Type B pancreatic cell (in vitro differentiated cells): ENCODE results near the gene MS4A6A. TPM values are rescaled to one million over a fixed set of nuclear protein-coding genes. Genes with fewer than 3 reads are reported as not detected.

Experiments
- DNase-seq: peaks from one replicate; pipeline ENCODE4 v3.0.0; 2021; ENCODE audit warnings: mixed read lengths; ENCODE audit not compliant: unreplicated experiment; ENCODE audit errors: extremely low spot score
- H3K27ac Mint-ChIP-seq: 2 replicates; pipeline ENCODE4 v1.8.0; 2021; ENCODE audit warnings: mild to moderate bottlenecking, mixed read lengths
- H3K27me3 Mint-ChIP-seq: 2 replicates; pipeline ENCODE4 v1.8.0; 2021; ENCODE audit warnings: mixed read lengths
- H3K36me3 Mint-ChIP-seq: 2 replicates; pipeline ENCODE4 v1.8.0; 2021; ENCODE audit warnings: mixed read lengths
- H3K4me1 Mint-ChIP-seq: one replicate; pipeline ENCODE4 v1.8.0; 2021; ENCODE audit warnings: mixed read lengths; ENCODE audit not compliant: unreplicated experiment
- H3K4me3 Mint-ChIP-seq: 2 replicates; pipeline ENCODE4 v1.8.0; 2021; ENCODE audit warnings: mild to moderate bottlenecking, mixed read lengths
- H3K9me3 Mint-ChIP-seq: 2 replicates; pipeline ENCODE4 v1.8.0; 2021; ENCODE audit warnings: mixed read lengths
- total RNA-seq: library from RNA; stranded (reverse); gene quantifications from 2 replicates; pipeline ENCODE4 v1.2.1, GENCODE V29; 2021; ENCODE audit warnings: low replicate concordance
- TF ChIP-seq, protein P1 (sequence below): fragments of 200-600 bp; sonication (generic); conservative IDR thresholded peaks from 2 replicates; pipeline ENCODE4 v1.5.0; 2021; ENCODE audit warnings: antibody characterized with exemption, mild to moderate bottlenecking

Gene MS4A6A
- total RNA-seq, 1 donor from 2014 or later: 4.2 TPM

DNA sequence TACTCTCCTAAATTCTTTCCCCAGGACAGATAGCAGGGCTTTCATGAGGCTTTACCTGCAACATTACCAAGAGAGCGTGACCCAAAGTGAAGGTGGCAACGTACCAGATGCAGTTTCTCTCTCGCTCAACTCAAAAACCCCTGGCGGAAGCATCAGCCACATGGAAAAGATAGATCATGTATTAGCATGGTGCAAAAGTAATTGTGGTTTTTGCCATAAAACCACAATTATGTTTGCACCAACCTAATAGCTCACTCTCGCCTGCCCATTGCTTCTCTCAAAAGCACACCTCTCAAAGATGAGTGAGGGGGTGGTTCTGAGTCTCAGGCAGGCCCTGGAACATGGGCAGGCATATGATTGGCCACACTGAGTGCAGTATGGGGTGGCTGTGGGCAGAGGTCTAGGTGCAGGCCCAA lies 7.0 kb downstream of the MS4A6A start:
- Mint-ChIP-seq H3K4me3 (no peak overlapping the region), H3K9me3 (no peaks in the 10 kb centered on the region), H3K4me1 (no peaks in the 10 kb centered on the region), H3K36me3 (no peaks in the 10 kb centered on the region), H3K27ac (no peak overlapping the region), H3K27me3 (no peaks in the 10 kb centered on the region)
- TF ChIP-seq, protein P1, sequence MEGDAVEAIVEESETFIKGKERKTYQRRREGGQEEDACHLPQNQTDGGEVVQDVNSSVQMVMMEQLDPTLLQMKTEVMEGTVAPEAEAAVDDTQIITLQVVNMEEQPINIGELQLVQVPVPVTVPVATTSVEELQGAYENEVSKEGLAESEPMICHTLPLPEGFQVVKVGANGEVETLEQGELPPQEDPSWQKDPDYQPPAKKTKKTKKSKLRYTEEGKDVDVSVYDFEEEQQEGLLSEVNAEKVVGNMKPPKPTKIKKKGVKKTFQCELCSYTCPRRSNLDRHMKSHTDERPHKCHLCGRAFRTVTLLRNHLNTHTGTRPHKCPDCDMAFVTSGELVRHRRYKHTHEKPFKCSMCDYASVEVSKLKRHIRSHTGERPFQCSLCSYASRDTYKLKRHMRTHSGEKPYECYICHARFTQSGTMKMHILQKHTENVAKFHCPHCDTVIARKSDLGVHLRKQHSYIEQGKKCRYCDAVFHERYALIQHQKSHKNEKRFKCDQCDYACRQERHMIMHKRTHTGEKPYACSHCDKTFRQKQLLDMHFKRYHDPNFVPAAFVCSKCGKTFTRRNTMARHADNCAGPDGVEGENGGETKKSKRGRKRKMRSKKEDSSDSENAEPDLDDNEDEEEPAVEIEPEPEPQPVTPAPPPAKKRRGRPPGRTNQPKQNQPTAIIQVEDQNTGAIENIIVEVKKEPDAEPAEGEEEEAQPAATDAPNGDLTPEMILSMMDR: no peak
- no peak for DNase-seq

DNA sequence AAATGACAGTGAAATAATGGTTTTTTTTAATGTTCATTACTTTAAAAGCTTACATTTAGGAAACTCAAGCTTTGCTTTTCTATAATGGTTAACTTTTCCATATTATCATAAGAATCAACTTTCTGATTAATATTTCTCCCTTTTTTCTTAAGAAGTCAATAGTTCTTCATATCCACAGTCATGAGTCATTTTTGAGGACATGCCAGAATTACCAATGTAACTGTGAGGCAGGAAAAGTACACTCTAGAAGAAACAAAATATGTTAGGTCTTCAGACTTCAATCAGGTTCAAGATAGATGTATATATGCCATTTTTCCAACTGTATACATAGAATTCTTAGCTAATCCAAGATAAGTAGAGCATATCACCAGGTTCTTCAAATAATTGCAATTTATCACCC lies 10.9 kb downstream of the MS4A6A start:
- Mint-ChIP-seq H3K36me3 (no peaks in the 10 kb centered on the region), H3K4me1 (no peaks in the 10 kb centered on the region), H3K27ac (no peak overlapping the region), H3K27me3 (no peaks in the 10 kb centered on the region), H3K4me3 (no peak overlapping the region), H3K9me3 (peaks cover 6% of the 10 kb centered on the region)
- no peak for DNase-seq
- TF ChIP-seq, protein P1: no peak

DNA sequence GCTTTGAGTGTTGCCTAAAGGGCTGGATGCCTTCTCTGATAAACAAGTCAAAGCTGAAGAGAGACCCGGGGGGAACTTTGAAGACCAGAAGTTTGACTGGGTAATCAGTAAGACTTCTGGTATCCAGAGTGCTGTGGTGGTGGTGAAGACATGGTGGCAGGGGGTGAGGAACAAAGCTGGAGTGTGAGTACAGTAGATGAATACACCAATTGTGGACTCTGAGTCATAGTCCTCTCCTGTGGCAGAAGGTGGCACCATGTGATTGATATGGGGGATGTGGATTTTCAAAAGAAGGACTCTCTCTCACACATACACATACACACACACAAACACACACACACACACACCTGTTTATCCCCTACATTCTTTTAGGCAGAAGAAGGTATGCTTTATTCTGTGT lies 12.3 kb downstream of the MS4A6A start:
- TF ChIP-seq, protein P1: no peak

DNA sequence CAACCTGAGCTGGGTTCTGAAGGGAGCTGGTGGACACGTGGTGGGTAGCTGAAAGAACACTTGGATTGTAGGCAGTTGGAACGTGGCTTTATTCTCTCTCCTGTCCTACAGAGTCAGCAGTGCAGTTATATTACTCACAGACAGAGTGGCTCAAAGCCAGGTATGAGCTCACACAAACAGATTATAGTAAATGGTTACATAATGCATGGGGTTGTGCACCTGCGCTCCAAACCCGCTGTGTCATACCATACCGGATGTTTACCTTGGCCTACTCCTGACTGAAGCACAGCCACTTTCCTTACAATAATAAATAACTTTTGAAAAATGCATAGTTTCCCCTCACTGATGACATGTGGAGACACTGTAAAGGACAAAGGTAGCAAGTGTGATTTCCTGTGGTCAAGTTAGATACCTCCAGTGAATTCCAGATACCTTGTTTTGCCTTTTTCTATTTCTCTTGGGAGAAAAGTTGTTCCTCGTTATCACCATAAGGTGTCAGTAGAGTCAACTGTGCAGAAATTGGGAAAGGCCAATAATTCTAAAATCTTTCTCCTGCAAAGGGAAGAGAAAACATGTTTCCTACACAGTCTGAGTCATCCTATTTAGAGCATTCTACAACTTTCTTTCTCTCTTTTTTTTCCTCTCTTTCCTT lies 13.5 kb downstream of the MS4A6A start:
- no peak overlapping the region for H3K27ac Mint-ChIP-seq
- H3K27me3 Mint-ChIP-seq: no peaks in the 10 kb centered on the region
- TF ChIP-seq, protein P1: peak; percentile 49
- no peaks in the 10 kb centered on the region for H3K36me3 Mint-ChIP-seq
- no peak overlapping the region for H3K4me3 Mint-ChIP-seq
- DNase-seq: no peak
- H3K4me1 Mint-ChIP-seq: no peaks in the 10 kb centered on the region
- peaks cover 6% of the 10 kb centered on the region for H3K9me3 Mint-ChIP-seq

More for the DNA sequence above, 12.3 kb downstream of the MS4A6A start:
- no peaks in the 10 kb centered on the region for H3K4me1 Mint-ChIP-seq
- DNase-seq: no peak
- H3K9me3 Mint-ChIP-seq: peaks cover 6% of the 10 kb centered on the region
- H3K27ac Mint-ChIP-seq: no peak overlapping the region
- no peak overlapping the region for H3K4me3 Mint-ChIP-seq
- no peaks in the 10 kb centered on the region for H3K27me3 Mint-ChIP-seq
- no peaks in the 10 kb centered on the region for H3K36me3 Mint-ChIP-seq

DNA sequence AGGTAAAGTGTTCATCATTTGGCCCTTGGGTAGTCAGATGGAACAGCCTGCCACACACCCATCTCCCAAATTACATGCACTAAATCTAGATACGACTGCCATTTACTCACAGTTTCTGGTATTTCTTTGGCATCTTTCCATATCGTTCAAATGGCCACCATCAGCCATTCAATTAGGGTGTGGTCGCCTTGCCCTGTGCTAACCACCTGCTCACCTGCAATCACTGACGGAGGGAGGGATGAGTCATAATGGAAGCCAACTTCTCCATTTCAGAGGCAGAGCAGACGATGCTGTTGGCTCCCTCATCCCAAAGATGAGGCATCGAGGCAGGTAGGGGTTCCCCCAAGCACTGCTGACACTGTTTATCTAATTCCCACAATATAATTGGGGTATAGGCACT lies 14.6 kb downstream of the MS4A6A start:
- Mint-ChIP-seq H3K4me1 (no peaks in the 10 kb centered on the region), H3K27ac (no peak overlapping the region), H3K9me3 (peaks cover 6% of the 10 kb centered on the region), H3K4me3 (no peak overlapping the region), H3K27me3 (no peaks in the 10 kb centered on the region), H3K36me3 (no peaks in the 10 kb centered on the region)
- DNase-seq: no peak
- TF ChIP-seq, protein P1: no peak
